H1 (cell line): ENCODE measurements around the gene PTPRD. TPM values are rescaled to one million over a fixed set of nuclear protein-coding genes. Genes with fewer than 3 reads are reported as not detected.

Experiments used
- CTCF ChIA-PET: fragments of 300-600 bp; sonication (Branson Sonifier 250); formaldehyde crosslinking; loops from one replicate; lab custom pipeline; 2021; ENCODE audit not compliant: partially characterized antibody; lab: Charles Lee
- POLR2A ChIA-PET: fragments of 300-600 bp; sonication (Branson Sonifier 250); formaldehyde crosslinking; loops from one replicate; lab custom pipeline; 2021; ENCODE audit warnings: inconsistent platforms; ENCODE audit not compliant: partially characterized antibody; lab: Charles Lee
- DNase-seq, 2 experiments: peaks; one replicate each; pipeline versions ENCODE4 v3.0.0 to v3.0.0-alpha.2; 2010 to 2022; ENCODE audit warnings: low spot score in 2 of 2, low read depth in 1 of 2, mixed read lengths in 1 of 2
- FAIRE-seq: peaks from 2 replicates; lab custom pipeline; 2011; peaks lifted over from hg19 to GRCh38; lab: Jason Lieb, UNC
- H2AFZ ChIP-seq: 2 replicates; pipeline ENCODE4 v1.8.1; 2012; ENCODE audit warnings: low read length, inconsistent platforms
- H2AK5ac ChIP-seq: 2 replicates; pipeline ENCODE4 v1.6.1; 2013; ENCODE audit warnings: low read depth, low read length
- H2BK120ac ChIP-seq: replicated peaks from 2 replicates; pipeline ENCODE3; 2013; ENCODE audit warnings: low read depth, low read length, inconsistent platforms
- H2BK12ac ChIP-seq: 2 replicates; pipeline ENCODE4 v1.6.1; 2013; ENCODE audit warnings: low read depth, low read length
- H2BK15ac ChIP-seq: 2 replicates; pipeline ENCODE4 v1.6.1; 2013; ENCODE audit warnings: low read length
- H2BK20ac ChIP-seq: 2 replicates; pipeline ENCODE4 v1.6.1; 2013; ENCODE audit warnings: low read length
- H2BK5ac ChIP-seq: 2 replicates; pipeline ENCODE4 v1.6.1; 2013; ENCODE audit warnings: low read depth, low read length
- H3K14ac ChIP-seq: 2 replicates; pipeline ENCODE4 v1.6.1; 2013; ENCODE audit warnings: inconsistent platforms; ENCODE audit not compliant: insufficient read length
- H3K18ac ChIP-seq: 2 replicates; pipeline ENCODE4 v1.6.1; 2013; ENCODE audit warnings: low read length; ENCODE audit errors: extremely low read depth
- H3K23ac ChIP-seq: 2 replicates; pipeline ENCODE4 v1.6.1; 2013; ENCODE audit warnings: inconsistent platforms; ENCODE audit not compliant: insufficient read length
- H3K23me2 ChIP-seq: 2 replicates; pipeline ENCODE4 v1.6.1; 2013; ENCODE audit warnings: low read depth, low read length
- H3K27ac ChIP-seq: 2 replicates; pipeline ENCODE4 v1.6.1; 2011; ENCODE audit warnings: low read depth, low read length, inconsistent platforms
- H3K27me3 ChIP-seq, 4 experiments: replicated peaks in 1 of 4; 1 replicate in 1 of 4; 2 replicates in 3 of 4; pipeline versions ENCODE4 v1.6.1 to v1.8.1; 2011 to 2013; ENCODE audit warnings: low read length in 3 of 4, mild to moderate bottlenecking in 3 of 4, inconsistent platforms in 2 of 4, mixed read lengths in 2 of 4, moderate library complexity in 1 of 4; ENCODE audit not compliant: control insufficient read depth in 3 of 4, insufficient read depth in 3 of 4; ENCODE audit errors: extremely low read depth in 1 of 4
- H3K36me3 ChIP-seq, 4 experiments: 2 replicates each; pipeline versions ENCODE4 v1.6.1 to v1.8.1; 2011 to 2013; ENCODE audit warnings: mild to moderate bottlenecking in 4 of 4, low read length in 3 of 4, moderate library complexity in 2 of 4, control low read depth in 1 of 4, inconsistent platforms in 1 of 4; ENCODE audit not compliant: insufficient read depth in 4 of 4, control insufficient read depth in 2 of 4
- H3K4ac ChIP-seq: replicated peaks from 2 replicates; pipeline ENCODE3; 2013; ENCODE audit warnings: low read length, low read depth, mixed read lengths, inconsistent platforms; ENCODE audit not compliant: insufficient read length
- H3K4me1 ChIP-seq, 4 experiments: replicated peaks in 1 of 4; 1 replicate in 1 of 4; 2 replicates in 3 of 4; pipeline versions ENCODE4 v1.6.1 to v1.8.1; 2011 to 2013; ENCODE audit warnings: low read length in 3 of 4, inconsistent platforms in 2 of 4, mixed read lengths in 1 of 4; ENCODE audit not compliant: insufficient read depth in 4 of 4, control insufficient read depth in 3 of 4
- H3K4me2 ChIP-seq, 2 experiments: 2 replicates each; pipeline versions ENCODE4 v1.6.1 to v1.8.1; 2011 to 2013; ENCODE audit warnings: low read depth in 2 of 2, low read length in 2 of 2, control low read depth in 1 of 2, inconsistent platforms in 1 of 2, mild to moderate bottlenecking in 1 of 2; ENCODE audit not compliant: insufficient read depth in 1 of 2
- H3K4me3 ChIP-seq, 4 experiments: fragments of 200-600, 300-600 bp in 1 of 4; sonication (generic), shearing (Covaris generic), sonication (Bioruptor Twin) in 1 of 4; 2 replicates each; pipeline versions ENCODE4 v1.5.1 to v1.8.1; 2011 to 2016; ENCODE audit warnings: low read length in 4 of 4, low read depth in 3 of 4, control low read depth in 2 of 4, inconsistent platforms in 2 of 4, mild to moderate bottlenecking in 2 of 4, mixed read lengths in 1 of 4, moderate library complexity in 1 of 4; ENCODE audit not compliant: insufficient read depth in 2 of 4; ENCODE audit errors: extremely low read depth in 1 of 4
- H3K56ac ChIP-seq: replicated peaks from 2 replicates; pipeline ENCODE3; 2013; ENCODE audit warnings: low read depth, mild to moderate bottlenecking, mixed read lengths, low read length, inconsistent platforms; ENCODE audit not compliant: insufficient read length
- H3K79me1 ChIP-seq: 2 replicates; pipeline ENCODE4 v1.6.1; 2013; ENCODE audit warnings: low read depth, low read length, control low read depth
- H3K79me2 ChIP-seq, 2 experiments: 2 replicates each; pipeline versions ENCODE4 v1.6.1 to v1.8.1; 2012 to 2013; ENCODE audit warnings: low read length in 2 of 2, mild to moderate bottlenecking in 2 of 2, inconsistent platforms in 1 of 2; ENCODE audit not compliant: insufficient read depth in 2 of 2, control insufficient read depth in 1 of 2
- H3K9ac ChIP-seq, 4 experiments: replicated peaks in 1 of 4; 1 replicate in 1 of 4; 2 replicates in 3 of 4; pipeline versions ENCODE4 v1.6.1 to v1.8.1; 2011 to 2013; ENCODE audit warnings: low read depth in 3 of 4, low read length in 3 of 4, control low read depth in 2 of 4, mild to moderate bottlenecking in 2 of 4, moderate library complexity in 2 of 4, inconsistent platforms in 1 of 4; ENCODE audit errors: extremely low read depth in 1 of 4
- H3K9me3 ChIP-seq, 2 experiments: 2 replicates each; pipeline versions ENCODE4 v1.6.1 to v1.8.1; 2012 to 2013; ENCODE audit warnings: mild to moderate bottlenecking in 2 of 2, moderate library complexity in 2 of 2, control low read depth in 1 of 2, inconsistent platforms in 1 of 2, low read depth in 1 of 2, low read length in 1 of 2, mixed read lengths in 1 of 2; ENCODE audit not compliant: insufficient read depth in 2 of 2
- H4K20me1 ChIP-seq, 2 experiments: replicated peaks in 1 of 2; 2 replicates each; pipeline versions ENCODE3 to v1.8.1; 2011 to 2013; ENCODE audit warnings: inconsistent platforms in 2 of 2, low read length in 2 of 2, mild to moderate bottlenecking in 1 of 2; ENCODE audit not compliant: insufficient read depth in 2 of 2, control insufficient read depth in 1 of 2
- H4K5ac ChIP-seq: 2 replicates; pipeline ENCODE4 v1.6.1; 2013; ENCODE audit warnings: low read length, low read depth, mixed read lengths, inconsistent platforms; ENCODE audit not compliant: insufficient read length
- H4K8ac ChIP-seq: 2 replicates; pipeline ENCODE4 v1.8.0; 2013; ENCODE audit warnings: mild to moderate bottlenecking, moderate library complexity, low read length, inconsistent platforms; ENCODE audit not compliant: insufficient read depth; ENCODE audit errors: extremely low read depth
- H4K91ac ChIP-seq: replicated peaks from 2 replicates; pipeline ENCODE3; 2013; ENCODE audit warnings: low read length, mixed read lengths, inconsistent platforms; ENCODE audit not compliant: insufficient read length
- CTBP2 ChIP-seq: IDR thresholded peaks from 2 replicates; pipeline ENCODE4 v1.7.0; 2011; ENCODE audit warnings: borderline replicate concordance, mild to moderate bottlenecking, moderate library complexity, mixed read lengths, low read length; ENCODE audit not compliant: insufficient read depth, insufficient read length
- HDAC2 ChIP-seq, 2 experiments: fragments of 300-600 bp in 1 of 2; sonication (generic) in 1 of 2; IDR thresholded peaks; 2 replicates each; pipeline ENCODE4 v1.6.1; 2011 to 2012; ENCODE audit warnings: low read depth in 2 of 2, low read length in 2 of 2, mild to moderate bottlenecking in 2 of 2, moderate library complexity in 2 of 2, borderline replicate concordance in 1 of 2, inconsistent platforms in 1 of 2
- JUND ChIP-seq: IDR thresholded peaks from 2 replicates; pipeline ENCODE4 v1.6.1; 2011; ENCODE audit warnings: mild to moderate bottlenecking, improper control_type of control experiment, low read length
- POLR2AphosphoS5 ChIP-seq: IDR thresholded peaks from 2 replicates; pipeline ENCODE4 v1.6.1; 2011; ENCODE audit warnings: low read depth, low read length
- RAD21 ChIP-seq, 2 experiments: IDR thresholded peaks in 1 of 2; conservative IDR thresholded peaks in 1 of 2; 2 replicates each; pipeline ENCODE4 v1.6.1; 2011; ENCODE audit warnings: low read depth in 2 of 2, low read length in 2 of 2, improper control_type of control experiment in 1 of 2, inconsistent platforms in 1 of 2, mild to moderate bottlenecking in 1 of 2, moderate library complexity in 1 of 2
- RBBP5 ChIP-seq: IDR thresholded peaks from 2 replicates; pipeline ENCODE4 v1.7.1; 2012; ENCODE audit warnings: low read depth, mild to moderate bottlenecking, inconsistent platforms, low read length, moderate library complexity, borderline replicate concordance
- SP1 ChIP-seq: IDR thresholded peaks from 2 replicates; pipeline ENCODE4 v1.6.1; 2011; ENCODE audit warnings: low read depth, low read length
- TAF7 ChIP-seq: optimal IDR thresholded peaks from 2 replicates; pipeline ENCODE3; 2011; ENCODE audit warnings: low read depth, mild to moderate bottlenecking, inconsistent platforms, low read length, moderate library complexity, borderline replicate concordance
- WGBS, 2 experiments: shearing (Covaris generic) in 1 of 2; methylation state at CpG; one replicate each; pipeline versions ENCODE4 v1.1.6 to v1.1.7; 2013 to 2015; ENCODE audit warnings: low lambda C conversion rate in 2 of 2, mixed read lengths in 2 of 2, inconsistent platforms in 1 of 2, low coverage in 1 of 2, missing lambda C conversion rate in 1 of 2; ENCODE audit not compliant: insufficient replicate concordance in 2 of 2, insufficient coverage in 1 of 2, insufficient read length in 1 of 2; ENCODE audit errors: extremely low coverage in 1 of 2, missing lambda C conversion rate in 1 of 2; 5-methylcytosine and 5-hydroxymethylcytosine counted together
- polyA plus RNA-seq, 7 experiments: library from polyadenylated mRNA; depleted of rRNA in 3 of 7; stranded (reverse) in 5 of 7; unstranded in 2 of 7; fragments of >200 nt in 5 of 7; fragments of 200-250 nt in 2 of 7; gene quantifications; 1 replicate in 5 of 7; 2 replicates in 1 of 7; 4 replicates in 1 of 7; pipeline versions ENCODE4 v1.2.1 to v1.2.3, GENCODE V29; 2011 to 2013; ENCODE audit warnings: missing spikeins in 2 of 7, mixed read lengths in 2 of 7
- total RNA-seq: library from RNA; stranded (reverse); fragmentation: NEBNext Ultra II Directional; extraction: Animal tissue kit (Norgen Biotek cat#: 25700); gene quantifications from 2 replicates; pipeline ENCODE4 v1.2.1, GENCODE V29; 2021
- TF ChIP-seq, protein P1 (sequence below): IDR thresholded peaks from 2 replicates; pipeline ENCODE4 v1.6.1; 2011; ENCODE audit warnings: low read length, improper control_type of control experiment
- TF ChIP-seq, protein P2 (sequence below): IDR thresholded peaks from 2 replicates; pipeline ENCODE4 v1.6.1; 2011; ENCODE audit warnings: low read depth, mild to moderate bottlenecking, low read length; ENCODE audit not compliant: insufficient read depth

PTPRD gene
- total and polyA plus RNA-seq, 2 of the 8 experiments (the other 6 are each of a cell fraction or from before 2014, with no cell fraction given), result 17.2 to 77.0 TPM

DNA sequence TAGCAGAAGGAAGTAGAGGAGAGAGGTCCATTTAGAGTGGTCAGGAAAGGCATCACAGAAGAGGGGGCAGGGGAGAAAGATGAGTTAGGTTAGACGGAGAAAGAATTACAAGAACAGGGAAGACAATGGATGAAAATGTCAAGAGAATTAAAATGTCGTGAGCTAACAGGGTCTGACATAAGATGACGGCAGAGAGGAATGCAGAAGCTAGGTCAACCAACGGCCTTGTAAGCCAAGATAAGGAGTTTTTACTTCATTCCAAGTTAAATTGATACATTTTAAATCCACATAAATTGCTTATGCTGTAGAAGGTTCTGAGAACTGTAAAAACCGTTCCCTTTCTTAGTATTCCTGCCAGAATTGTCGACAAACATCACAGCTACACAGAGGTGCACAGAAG, 1916.3 kb downstream of the PTPRD start:
- Histone ChIP-seq H3K36me3 (no peaks in the 10 kb centered on the region), H3K79me1 (no peaks in the 10 kb centered on the region), H2AFZ (no peak overlapping the region), H3K4ac (no peak overlapping the region), H2BK12ac (no peak overlapping the region), H3K27me3 (no peaks in the 10 kb centered on the region), H3K9me3 (no peaks in the 10 kb centered on the region), H2AK5ac (no peak overlapping the region), H3K4me1 (peaks cover 0 to 13% (median 9%) of the 10 kb centered on the region in 4 experiments; a peak in 6 of 7 replicates), H3K79me2 (peaks cover 0 to 5% of the 10 kb centered on the region in 2 experiments; a peak in 2 of 4 replicates), H3K27ac (no peak overlapping the region), H3K56ac (no peak overlapping the region), H2BK15ac (no peak overlapping the region), H3K23me2 (no peaks in the 10 kb centered on the region), H3K14ac (no peak overlapping the region), H2BK120ac (no peak overlapping the region), H4K5ac (no peak overlapping the region), H2BK20ac (no peak overlapping the region), H3K9ac (no peak overlapping the region), H3K23ac (no peak overlapping the region), H4K20me1 (no peaks in the 10 kb centered on the region), H4K91ac (no peak overlapping the region), H4K8ac (no peak overlapping the region), H3K18ac (no peak overlapping the region), H3K4me3 (no peak overlapping the region), H2BK5ac (no peak overlapping the region), H3K4me2 (no peak overlapping the region)
- ChIA-PET CTCF (no interaction called here), POLR2A (no interaction called here)
- DNase-seq, result no peak
- WGBS, 2 experiments, result 80 to 100% methylated on average over 1 to 6 of the region's 6 CpGs
- TF ChIP-seq RBBP5 (no peak), HDAC2 (IDR thresholded peaks at IDR 0.05; ENCODE audit: borderline replicate concordance in 1 of 2, low read depth in 2 of 2, low read length in 2 of 2) (no peak), TAF7 (no peak), POLR2AphosphoS5 (no peak), RAD21 (IDR thresholded peaks at IDR 0.05 in 1 of 2, conservative IDR thresholded peaks at IDR 0.05 in 1 of 2; ENCODE audit: low read depth in 2 of 2, low read length in 2 of 2) (no peak), SP1 (no peak), CTBP2 (no peak), JUND (no peak)
- TF ChIP-seq, protein P1, sequence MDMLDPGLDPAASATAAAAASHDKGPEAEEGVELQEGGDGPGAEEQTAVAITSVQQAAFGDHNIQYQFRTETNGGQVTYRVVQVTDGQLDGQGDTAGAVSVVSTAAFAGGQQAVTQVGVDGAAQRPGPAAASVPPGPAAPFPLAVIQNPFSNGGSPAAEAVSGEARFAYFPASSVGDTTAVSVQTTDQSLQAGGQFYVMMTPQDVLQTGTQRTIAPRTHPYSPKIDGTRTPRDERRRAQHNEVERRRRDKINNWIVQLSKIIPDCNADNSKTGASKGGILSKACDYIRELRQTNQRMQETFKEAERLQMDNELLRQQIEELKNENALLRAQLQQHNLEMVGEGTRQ, result no peak
- TF ChIP-seq, protein P2, sequence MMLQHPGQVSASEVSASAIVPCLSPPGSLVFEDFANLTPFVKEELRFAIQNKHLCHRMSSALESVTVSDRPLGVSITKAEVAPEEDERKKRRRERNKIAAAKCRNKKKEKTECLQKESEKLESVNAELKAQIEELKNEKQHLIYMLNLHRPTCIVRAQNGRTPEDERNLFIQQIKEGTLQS, result no peak
- FAIRE-seq, result peak; percentile 58
